IPS-20b (cell line): ENCODE data around the gene GNB1L.

ENCODE experiments used
- H3K27ac ChIP-seq: one replicate; pipeline ENCODE4 v1.5.1; 2013; ENCODE audit warnings: low read length
- H3K27me3 ChIP-seq: 2 replicates; pipeline ENCODE4 v1.6.1; 2013; ENCODE audit warnings: mild to moderate bottlenecking, low read length, inconsistent platforms; ENCODE audit not compliant: insufficient read depth
- H3K36me3 ChIP-seq: 2 replicates; pipeline ENCODE4 v1.6.1; 2013; ENCODE audit warnings: low read depth, mild to moderate bottlenecking, inconsistent platforms, low read length, moderate library complexity; ENCODE audit not compliant: insufficient read depth
- H3K4me1 ChIP-seq: 2 replicates; pipeline ENCODE4 v1.6.1; 2013; ENCODE audit warnings: mild to moderate bottlenecking, control low read depth, inconsistent platforms, low read length, moderate library complexity; ENCODE audit not compliant: insufficient read depth
- H3K4me3 ChIP-seq: 2 replicates; pipeline ENCODE4 v1.5.1; 2013; ENCODE audit warnings: mild to moderate bottlenecking, low read length, inconsistent platforms
- H3K9ac ChIP-seq: 2 replicates; pipeline ENCODE4 v1.6.1; 2013; ENCODE audit warnings: low read depth, mild to moderate bottlenecking, inconsistent platforms, low read length, moderate library complexity
- H3K9me3 ChIP-seq: 2 replicates; pipeline ENCODE4 v1.6.1; 2013; ENCODE audit warnings: mild to moderate bottlenecking, low read depth, low read length, inconsistent platforms; ENCODE audit not compliant: insufficient read depth

The GNB1L gene, protein sequence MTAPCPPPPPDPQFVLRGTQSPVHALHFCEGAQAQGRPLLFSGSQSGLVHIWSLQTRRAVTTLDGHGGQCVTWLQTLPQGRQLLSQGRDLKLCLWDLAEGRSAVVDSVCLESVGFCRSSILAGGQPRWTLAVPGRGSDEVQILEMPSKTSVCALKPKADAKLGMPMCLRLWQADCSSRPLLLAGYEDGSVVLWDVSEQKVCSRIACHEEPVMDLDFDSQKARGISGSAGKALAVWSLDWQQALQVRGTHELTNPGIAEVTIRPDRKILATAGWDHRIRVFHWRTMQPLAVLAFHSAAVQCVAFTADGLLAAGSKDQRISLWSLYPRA

DNA sequence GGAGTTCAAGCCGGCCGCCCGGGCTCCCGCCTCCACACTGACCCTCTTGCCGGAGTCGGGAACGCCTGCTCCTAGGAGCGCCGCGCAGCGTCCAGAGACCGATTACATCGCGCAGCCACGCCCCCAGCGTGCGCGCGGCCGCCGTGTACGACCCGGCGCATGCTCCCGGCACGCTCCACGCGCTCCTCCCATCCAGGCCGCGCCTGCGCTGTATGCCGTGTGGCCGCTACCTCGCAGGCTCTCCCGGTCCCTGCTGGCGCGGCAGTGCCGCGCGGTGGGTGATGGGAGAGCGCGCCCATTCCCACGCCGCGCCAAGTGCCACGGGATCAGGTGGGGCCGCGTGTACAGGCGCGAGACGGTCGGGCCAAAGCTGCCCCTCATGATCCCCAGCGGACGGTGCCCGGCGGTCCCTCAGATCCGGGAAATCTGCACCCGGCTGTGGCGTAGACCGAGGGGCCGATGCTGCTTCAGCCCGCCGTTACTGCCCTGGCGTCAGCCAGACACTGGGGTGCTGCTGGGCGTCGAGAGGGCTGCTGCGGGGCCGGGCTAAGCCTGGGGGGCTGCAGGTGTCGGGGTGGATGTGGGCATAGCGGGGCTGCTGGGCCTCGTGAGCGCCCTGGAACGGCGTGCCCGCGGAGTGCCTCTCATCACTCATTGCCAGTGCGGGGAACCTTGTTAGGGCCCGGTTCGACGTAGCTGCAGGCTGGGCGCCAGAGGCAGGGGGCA lies at the start of gene GNB1L, which contains the start of gene RTL10:
GNB1L (minus strand) TSS at position 97 of the 726 bp plus-strand sequence. CDS start 33,519 bp downstream, outside the sequence.
RTL10 (minus strand) TSS at position 97 of the 726 bp plus-strand sequence. CDS start 2,613 bp downstream, outside the sequence.
- Histone ChIP-seq H3K36me3 (peaks cover 28% of the 10 kb centered on the region), H3K9ac (peak within 1 kb of the TSS; percentile 94), H3K27me3 (no peaks in the 10 kb centered on the region), H3K4me1 (peaks cover 21% of the 10 kb centered on the region), H3K9me3 (no peaks in the 10 kb centered on the region), H3K4me3 (peak within 1 kb of the TSS; percentile 94), H3K27ac (peak within 1 kb of the TSS; percentile 10)

DNA sequence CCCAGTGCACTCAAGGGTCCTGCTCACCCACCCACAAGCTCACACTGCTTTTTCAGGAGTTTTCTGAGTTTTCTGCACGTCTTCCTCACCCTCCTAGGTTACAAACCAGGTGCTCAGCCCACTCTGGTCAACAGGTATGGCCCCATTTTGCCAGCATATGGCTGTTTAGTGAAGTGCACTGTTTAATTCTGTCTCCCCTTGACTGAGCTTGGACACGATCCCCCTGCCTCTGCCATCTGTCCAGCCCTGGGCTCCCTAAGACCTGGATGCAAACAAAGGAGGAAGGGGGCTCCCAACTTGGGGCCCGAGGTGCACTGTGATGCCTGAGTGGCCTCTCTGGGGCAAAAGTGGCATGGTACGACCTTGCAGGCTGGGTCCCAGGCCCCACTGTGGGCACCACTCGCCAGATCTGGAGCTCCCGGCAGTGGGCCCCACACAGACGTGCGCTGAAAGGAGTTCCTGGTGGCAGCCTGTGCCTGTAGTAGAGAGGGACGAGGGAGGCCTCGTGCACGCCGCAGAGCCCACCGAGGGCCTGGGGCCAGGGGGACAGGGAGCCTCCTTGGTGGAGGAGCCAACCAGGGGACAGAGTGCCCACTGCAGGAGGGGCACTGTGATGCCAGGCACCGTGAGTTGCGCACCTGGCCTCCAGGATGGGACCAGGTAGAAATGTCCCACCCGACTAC lies 49.6 kb upstream of the GNB1L start:
- Histone ChIP-seq H3K27me3 (no peaks in the 10 kb centered on the region), H3K4me3 (no peak overlapping the region), H3K36me3 (no peaks in the 10 kb centered on the region), H3K27ac (no peak overlapping the region), H3K9me3 (no peaks in the 10 kb centered on the region), H3K9ac (no peak overlapping the region), H3K4me1 (peaks cover 12% of the 10 kb centered on the region; the same call in 1 of the 2 replicates)

DNA sequence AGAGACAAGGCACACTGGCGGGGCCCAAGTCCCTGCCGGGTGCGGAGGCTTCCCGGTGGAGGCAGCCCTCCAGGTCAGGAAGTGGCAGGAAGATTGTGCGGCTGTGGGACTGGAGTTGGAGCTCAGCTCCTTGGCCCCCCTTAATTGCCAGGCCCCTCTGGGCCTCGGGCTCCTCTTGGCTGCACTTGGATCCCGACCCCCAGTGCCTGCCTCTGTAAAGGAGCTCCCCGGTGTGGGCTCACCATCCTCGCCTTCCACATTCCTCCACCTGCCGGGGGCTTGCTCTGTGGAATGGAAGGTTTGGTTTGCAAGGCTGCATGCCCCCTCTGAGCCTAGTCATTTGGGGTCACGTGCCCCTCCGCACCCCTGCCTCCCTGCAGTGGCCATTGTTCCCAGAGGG lies 48.8 kb upstream of the GNB1L start:
- Histone ChIP-seq H3K36me3 (no peaks in the 10 kb centered on the region), H3K9ac (no peak overlapping the region), H3K9me3 (no peaks in the 10 kb centered on the region), H3K4me1 (peaks cover 12% of the 10 kb centered on the region; the same call in 1 of the 2 replicates), H3K27ac (no peak overlapping the region), H3K27me3 (no peaks in the 10 kb centered on the region), H3K4me3 (no peak overlapping the region)

DNA sequence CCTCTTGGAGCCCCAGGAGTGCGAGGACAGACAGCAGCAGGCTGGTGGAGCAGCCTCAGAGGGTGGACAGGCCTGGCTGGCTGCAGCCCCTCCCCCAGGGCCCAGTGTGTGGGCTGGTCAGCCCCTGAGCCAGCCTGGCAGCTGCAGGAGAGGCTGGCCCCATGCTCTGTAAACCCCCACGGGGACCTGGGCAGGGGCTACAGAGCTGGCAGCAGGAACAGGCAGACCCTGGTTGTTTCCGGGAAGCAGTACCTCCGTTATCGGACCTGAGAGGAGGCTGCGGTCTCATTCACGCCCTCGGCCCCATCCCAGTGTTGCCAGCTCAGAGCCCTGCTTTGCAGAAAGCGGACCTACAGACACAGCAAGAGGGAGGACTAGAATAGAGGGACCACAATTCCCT lies 48.4 kb upstream of the GNB1L start:
- Histone ChIP-seq H3K9ac (no peak overlapping the region), H3K36me3 (no peaks in the 10 kb centered on the region), H3K27ac (no peak overlapping the region), H3K4me3 (no peak overlapping the region), H3K27me3 (no peaks in the 10 kb centered on the region), H3K4me1 (peaks cover 12% of the 10 kb centered on the region; the same call in 1 of the 2 replicates), H3K9me3 (no peaks in the 10 kb centered on the region)

DNA sequence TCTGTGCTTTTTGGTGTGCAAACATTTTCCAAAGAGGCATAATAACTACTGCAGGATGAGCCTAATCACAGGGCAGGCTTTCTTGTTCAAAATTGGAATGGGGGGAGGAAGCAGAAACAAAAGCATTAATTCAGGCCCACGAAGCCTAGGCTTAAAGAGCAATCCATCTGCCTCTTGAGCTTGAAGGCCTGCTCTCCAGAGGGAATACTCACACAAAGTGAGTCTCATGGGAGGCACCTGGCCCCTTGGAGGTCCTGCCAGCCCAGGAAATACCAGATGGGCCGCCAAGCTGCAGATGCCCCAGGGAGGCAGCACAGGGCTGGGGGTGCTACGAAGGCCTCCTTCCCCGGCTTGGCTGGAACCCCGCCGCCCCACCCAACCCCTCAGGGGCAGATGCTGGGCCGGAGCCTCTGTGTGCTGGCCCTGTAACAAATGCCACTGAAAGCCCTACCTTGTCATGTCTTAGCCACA lies 47.6 kb upstream of the GNB1L start:
- peaks cover 12% of the 10 kb centered on the region; the same call in 1 of the 2 replicates for H3K4me1 ChIP-seq
- H3K4me3 ChIP-seq: no peak overlapping the region
- no peaks in the 10 kb centered on the region for H3K9me3 ChIP-seq
- H3K36me3 ChIP-seq: no peaks in the 10 kb centered on the region
- no peaks in the 10 kb centered on the region for H3K27me3 ChIP-seq
- H3K9ac ChIP-seq: no peak overlapping the region
- no peak overlapping the region for H3K27ac ChIP-seq

DNA sequence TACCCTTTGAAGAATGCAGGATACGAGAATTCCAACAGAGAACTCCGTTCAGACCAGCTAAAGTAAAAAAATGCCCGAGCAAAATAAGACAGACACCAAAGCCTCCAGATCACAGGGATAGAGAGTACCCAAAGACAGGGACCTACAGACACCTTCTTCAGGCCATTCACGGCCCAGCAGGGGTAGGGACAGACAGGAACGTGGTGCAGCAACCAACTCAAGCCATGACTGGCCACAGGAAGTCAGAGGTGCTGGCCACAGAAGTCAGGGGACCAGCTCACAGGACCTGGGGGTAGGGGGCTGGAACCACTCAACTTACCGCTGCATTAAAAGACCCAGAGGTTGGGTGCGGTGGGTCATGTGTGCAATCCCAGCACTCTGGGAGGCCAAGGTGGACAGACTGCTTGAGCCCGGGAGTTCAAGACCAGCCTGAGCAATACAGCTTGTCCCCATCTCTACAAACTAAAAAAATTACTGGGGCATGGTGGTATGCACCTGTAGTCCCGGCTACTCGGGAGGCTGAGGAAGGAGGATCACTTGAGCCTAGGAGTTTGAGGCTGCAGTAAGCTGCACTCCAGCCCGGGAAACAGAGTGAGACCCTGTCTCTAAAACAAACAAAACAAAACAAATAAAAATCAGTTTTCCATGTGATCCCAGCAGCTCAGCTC lies 47.0 kb upstream of the GNB1L start:
- no peaks in the 10 kb centered on the region for H3K9me3 ChIP-seq
- H3K9ac ChIP-seq: no peak overlapping the region
- H3K36me3 ChIP-seq: no peaks in the 10 kb centered on the region
- no peak overlapping the region for H3K4me3 ChIP-seq
- no peak overlapping the region for H3K27ac ChIP-seq
- peaks cover 12% of the 10 kb centered on the region; the same call in 1 of the 2 replicates for H3K4me1 ChIP-seq
- H3K27me3 ChIP-seq: no peaks in the 10 kb centered on the region

DNA sequence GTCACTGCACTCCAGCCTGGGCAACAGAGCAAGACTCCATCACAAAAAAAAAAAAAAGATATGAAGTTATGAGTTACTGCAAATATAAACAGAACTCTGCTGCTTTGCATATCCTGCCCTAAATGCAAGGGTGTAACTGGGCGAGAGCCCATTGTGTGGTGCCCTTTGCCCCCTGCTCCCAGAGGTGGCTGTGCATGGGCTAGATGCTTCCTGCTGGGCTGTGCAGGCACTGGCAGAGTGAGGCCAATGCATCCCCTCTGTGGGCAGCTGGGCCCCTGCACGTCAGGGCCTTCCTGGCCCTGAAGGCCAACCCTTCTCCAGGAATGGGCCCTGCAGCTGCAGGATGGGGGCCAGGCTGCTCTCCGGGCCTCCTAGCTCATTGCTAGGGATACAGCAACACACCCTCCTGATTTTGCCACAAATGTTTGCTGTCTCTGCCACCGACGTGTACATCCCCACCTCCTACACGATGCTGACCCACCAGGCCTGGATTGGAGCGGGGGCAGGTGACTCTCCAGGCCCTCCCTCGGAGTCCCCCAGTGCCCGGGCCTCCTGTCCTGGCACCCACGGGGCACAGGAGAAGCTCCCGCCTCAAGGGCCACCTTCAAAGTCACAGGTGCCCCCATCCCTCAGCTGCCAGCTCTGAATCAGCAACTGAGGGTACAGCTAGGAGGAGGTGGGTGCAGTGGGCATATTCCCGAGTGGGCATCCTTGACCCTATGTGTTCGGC lies 46.2 kb upstream of the GNB1L start:
- H3K9me3 ChIP-seq: no peaks in the 10 kb centered on the region
- no peaks in the 10 kb centered on the region for H3K36me3 ChIP-seq
- no peak overlapping the region for H3K4me3 ChIP-seq
- peaks cover 12% of the 10 kb centered on the region; the same call in 1 of the 2 replicates for H3K4me1 ChIP-seq
- H3K27ac ChIP-seq: no peak overlapping the region
- H3K9ac ChIP-seq: no peak overlapping the region
- no peaks in the 10 kb centered on the region for H3K27me3 ChIP-seq

DNA sequence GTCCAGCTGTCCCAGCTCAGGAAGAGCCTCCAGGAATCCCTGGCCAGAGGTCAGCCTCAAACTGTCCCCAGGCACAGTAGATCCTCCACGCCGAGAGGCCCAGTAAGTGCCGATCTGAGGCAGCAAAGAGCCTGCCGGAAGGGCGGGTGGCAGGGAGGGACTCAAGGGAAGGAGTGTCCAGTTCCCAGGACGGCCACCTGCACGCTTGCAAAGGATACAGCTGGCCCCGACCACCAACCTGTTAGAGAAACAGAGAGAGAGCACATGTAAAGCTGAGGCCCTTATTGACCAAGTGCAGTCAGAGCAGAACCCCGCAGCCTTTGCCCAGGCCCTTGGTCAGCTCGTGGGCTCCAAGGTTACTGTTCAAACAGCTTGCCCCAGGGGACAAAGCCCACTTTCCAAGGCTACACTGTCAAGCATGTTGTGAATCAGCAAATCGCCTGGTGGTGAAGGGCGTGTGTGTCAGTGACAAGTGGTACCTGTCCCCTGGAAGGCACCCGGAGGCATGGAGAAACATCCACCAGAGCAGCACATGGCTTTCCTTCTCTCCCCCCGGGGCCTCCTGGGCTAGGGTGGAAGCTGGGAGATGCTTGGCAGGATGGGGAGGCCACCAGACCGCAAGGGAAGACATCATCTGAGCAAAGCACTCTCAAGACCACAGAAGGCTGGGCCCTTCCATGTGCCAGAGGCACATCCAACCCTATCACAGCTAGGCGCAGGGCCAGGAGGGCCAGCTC lies 44.3 kb upstream of the GNB1L start:
- Histone ChIP-seq H3K36me3 (no peaks in the 10 kb centered on the region), H3K9me3 (no peaks in the 10 kb centered on the region), H3K4me1 (peaks cover 12% of the 10 kb centered on the region; the same call in 1 of the 2 replicates), H3K9ac (no peak overlapping the region), H3K4me3 (no peak overlapping the region), H3K27ac (no peak overlapping the region), H3K27me3 (no peaks in the 10 kb centered on the region)

DNA sequence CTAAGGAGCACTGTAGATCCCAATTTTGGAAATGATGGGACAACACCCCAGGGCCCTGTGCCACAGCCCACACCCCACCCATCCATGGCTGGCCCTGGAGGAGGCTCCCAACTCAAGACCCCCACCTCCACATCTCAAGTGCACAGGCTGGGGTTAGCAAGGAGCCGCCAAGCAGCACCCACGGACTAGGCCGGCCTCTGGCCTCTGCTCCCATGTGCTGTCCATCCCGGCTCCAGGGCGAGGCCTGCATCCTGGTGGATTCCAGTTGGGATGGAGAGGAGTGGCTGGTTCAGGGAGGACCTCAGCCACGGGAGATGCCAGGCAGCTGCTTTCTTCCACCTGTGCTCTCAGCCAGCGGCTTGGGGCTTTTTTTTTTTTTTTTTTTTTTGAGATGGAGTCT lies 43.5 kb upstream of the GNB1L start:
- H3K36me3 ChIP-seq: no peaks in the 10 kb centered on the region
- H3K9ac ChIP-seq: no peak overlapping the region; the same call in 1 of the 2 replicates
- peaks cover 8% of the 10 kb centered on the region; the same call in 1 of the 2 replicates for H3K4me1 ChIP-seq
- H3K27ac ChIP-seq: no peak overlapping the region
- no peak overlapping the region for H3K4me3 ChIP-seq
- no peaks in the 10 kb centered on the region for H3K9me3 ChIP-seq
- H3K27me3 ChIP-seq: no peaks in the 10 kb centered on the region

DNA sequence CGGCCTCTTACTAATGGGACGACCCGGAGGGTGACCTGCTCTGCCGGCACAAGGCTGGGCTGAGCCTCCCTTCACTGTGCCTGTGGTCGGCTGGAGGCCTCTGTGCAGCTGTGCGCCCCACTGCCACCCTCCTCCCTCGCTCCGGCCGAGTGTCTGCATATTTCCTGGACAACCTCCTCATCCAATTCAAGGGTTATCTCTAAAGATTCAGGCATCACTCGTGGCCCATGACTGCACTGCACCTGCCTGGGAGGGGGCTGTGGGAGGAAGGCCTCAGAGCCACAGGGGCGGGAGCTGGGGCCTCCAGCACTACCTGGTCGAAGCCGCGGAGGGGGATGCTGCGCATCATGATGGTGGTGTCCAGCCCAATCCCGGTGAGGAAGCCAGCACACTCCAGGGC lies 43.1 kb upstream of the GNB1L start:
- Histone ChIP-seq H3K4me3 (no peak overlapping the region), H3K27me3 (no peaks in the 10 kb centered on the region), H3K4me1 (peaks cover 6% of the 10 kb centered on the region; the same call in 1 of the 2 replicates), H3K27ac (no peak overlapping the region), H3K36me3 (no peaks in the 10 kb centered on the region), H3K9ac (no peak overlapping the region), H3K9me3 (no peaks in the 10 kb centered on the region)
